Ramos (cell line): Measurements from ENCODE around the gene FGD2.

Experiments
- in situ Hi-C: fragments of 300-500 bp; cut with MboI; formaldehyde crosslinking; loops from one replicate; pipeline ENCODE4 v1.14.3; 2022; ENCODE audit warnings: low sequenced_read_pairs; ENCODE audit not compliant: unreplicated experiment

Gene FGD2

GRCh38 chr6:37013516-37014491 lies 8.3 kb downstream of the FGD2 start:
- in situ Hi-C loops: loop anchor here (5.0 to 10.0 kb wide), 3 partner anchors 42 to 239 kb away; partner anchors contain the start of gene C6orf89

GRCh38 chr6:37014667-37015066 lies 9.2 kb downstream of the FGD2 start:
- in situ Hi-C loops: loop anchor here (5.0 to 10.0 kb wide), 3 partner anchors 42 to 240 kb away; partner anchors contain the start of gene C6orf89

- in situ Hi-C loops: loop anchor here (10.0 kb wide), 1 partner anchor 241 kb away; no protein-coding TSS in a partner anchor
Observed at GRCh38 chr6:37015532-37015931, 10.1 kb downstream of the FGD2 start.

GRCh38 chr6:37016995-37017394 lies 11.5 kb downstream of the FGD2 start:
- in situ Hi-C loops: loop anchor here (10.0 kb wide), 1 partner anchor 242 kb away; no protein-coding TSS in a partner anchor

GRCh38 chr6:37017606-37018197 lies 12.2 kb downstream of the FGD2 start:
- in situ Hi-C loops: loop anchor here (10.0 kb wide), 1 partner anchor 243 kb away; no protein-coding TSS in a partner anchor

GRCh38 chr6:37018198-37019064 lies 13.0 kb downstream of the FGD2 start:
- in situ Hi-C loops: loop anchor here (10.0 kb wide), 1 partner anchor 244 kb away; no protein-coding TSS in a partner anchor

GRCh38 chr6:37019065-37019450 lies 13.6 kb downstream of the FGD2 start:
- in situ Hi-C loops: loop anchor here (10.0 kb wide), 1 partner anchor 244 kb away; no protein-coding TSS in a partner anchor

- in situ Hi-C loops: loop anchor here (5.0 to 10.0 kb wide), 2 partner anchors 154 to 187 kb away; partner anchors contain the start of gene PIM1
Observed at GRCh38 chr6:37020381-37020780, 14.9 kb downstream of the FGD2 start.

- in situ Hi-C loops: loop anchor here (5.0 to 10.0 kb wide), 2 partner anchors 154 to 186 kb away; partner anchors contain the start of gene PIM1
Observed at GRCh38 chr6:37020812-37021211, 15.4 kb downstream of the FGD2 start.

- in situ Hi-C loops: loop anchor here (5.0 to 10.0 kb wide), 2 partner anchors 153 to 186 kb away; partner anchors contain the start of gene PIM1
Observed at GRCh38 chr6:37021356-37022129, 16.1 kb downstream of the FGD2 start.

- in situ Hi-C loops: loop anchor here (5.0 to 10.0 kb wide), 2 partner anchors 153 to 185 kb away; partner anchors contain the start of gene PIM1
Observed at GRCh38 chr6:37022135-37022863, 16.8 kb downstream of the FGD2 start.

GRCh38 chr6:37024656-37025337 lies 19.3 kb downstream of the FGD2 start:
- in situ Hi-C loops: loop anchor here (5.0 to 10.0 kb wide), 2 partner anchors 150 to 183 kb away; partner anchors contain the start of gene PIM1

GRCh38 chr6:37025621-37026466 lies 20.4 kb downstream of the FGD2 start:
- in situ Hi-C loops: loop anchor here (10.0 kb wide), 1 partner anchor 149 kb away; the partner anchor contains the start of gene PIM1

- in situ Hi-C loops: loop anchor here (10.0 kb wide), 1 partner anchor 148 kb away; the partner anchor contains the start of gene PIM1
Observed at GRCh38 chr6:37027036-37027720, 21.7 kb downstream of the FGD2 start.

GRCh38 chr6:37027811-37028469 lies 22.5 kb downstream of the FGD2 start:
- in situ Hi-C loops: loop anchor here (10.0 kb wide), 1 partner anchor 147 kb away; the partner anchor contains the start of gene PIM1
